CD4-positive, alpha-beta T cell treated with Interleukin-1 beta for 1 hour (primary cell): Measurements from ENCODE around the gene KLF4.

ENCODE experiments used
- DNase-seq, 2 donors: peaks; one replicate each; pipeline ENCODE4 v3.0.0-alpha.2; 2020 to 2022

KLF4 gene

DNA sequence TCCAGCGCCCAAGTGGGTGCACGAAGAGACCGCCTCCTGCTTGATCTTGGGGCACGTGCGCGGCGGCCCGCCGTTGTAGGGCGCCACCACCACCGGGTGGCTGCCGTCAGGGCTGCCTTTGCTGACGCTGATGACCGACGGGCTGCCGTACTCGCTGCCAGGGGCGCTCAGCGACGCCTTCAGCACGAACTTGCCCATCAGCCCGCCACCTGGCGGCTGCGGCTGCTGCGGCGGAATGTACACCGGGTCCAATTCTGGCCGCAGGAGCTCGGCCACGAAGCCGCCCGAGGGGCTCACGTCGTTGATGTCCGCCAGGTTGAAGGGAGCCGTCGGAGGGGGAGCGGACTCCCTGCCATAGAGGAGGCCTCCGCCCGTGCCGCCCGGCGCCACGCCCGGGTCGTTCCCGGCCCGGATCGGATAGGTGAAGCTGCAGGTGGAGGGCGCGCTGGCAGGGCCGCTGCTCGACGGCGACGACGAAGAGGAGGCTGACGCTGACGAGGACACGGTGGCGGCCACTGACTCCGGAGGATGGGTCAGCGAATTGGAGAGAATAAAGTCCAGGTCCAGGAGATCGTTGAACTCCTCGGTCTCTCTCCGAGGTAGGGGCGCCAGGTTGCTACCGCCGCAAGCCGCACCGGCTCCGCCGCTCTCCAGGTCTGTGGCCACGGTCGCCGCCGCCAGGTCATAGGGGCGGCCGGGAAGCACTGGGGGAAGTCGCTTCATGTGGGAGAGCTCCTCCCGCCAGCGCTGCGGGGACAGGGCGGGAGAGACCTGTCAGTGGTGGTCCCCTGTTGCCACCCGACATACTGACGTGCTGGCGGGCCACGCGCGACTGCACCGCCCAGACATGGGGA lies 1.8 kb downstream of the KLF4 start:
- DNase-seq: peak in 1 of 2 donors; percentile 60

- DNase-seq: no peak
These were observed 2.7 kb downstream of the KLF4 start for GRCh38 chr9:107486674-107487520.

GRCh38 chr9:107485458-107486043 lies 4.0 kb downstream of the KLF4 start:
- no peak for DNase-seq

DNA sequence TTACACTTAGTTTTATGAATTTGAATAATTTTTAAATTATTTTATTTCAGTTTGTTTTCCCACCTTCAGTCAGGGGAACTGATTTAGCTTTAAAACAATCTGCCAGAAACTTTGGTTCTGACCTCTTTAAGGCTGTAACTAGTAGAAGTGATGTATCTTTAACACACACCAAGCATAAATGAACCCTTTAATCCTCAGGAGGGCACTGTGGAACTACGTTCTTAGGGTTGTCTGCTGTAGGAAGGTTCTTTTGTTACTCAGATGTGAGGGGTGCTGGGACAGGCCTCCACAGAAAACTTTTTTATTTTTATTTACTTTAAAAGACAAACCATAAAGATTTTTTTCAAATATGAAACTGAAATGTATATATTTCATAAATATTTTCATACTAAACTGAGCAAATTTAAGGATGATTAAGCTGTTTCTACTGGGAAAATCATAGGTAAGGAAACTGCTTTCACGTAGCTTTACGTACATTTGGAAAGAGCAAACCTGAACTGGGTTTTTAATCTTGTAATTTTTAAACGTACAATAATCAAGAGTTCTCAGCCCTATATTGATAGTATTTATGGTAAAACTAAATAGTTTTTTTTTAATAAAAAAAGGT lies 5.3 kb downstream of the KLF4 start:
- peak in 1 of 2 donors; percentile 18 for DNase-seq

- DNase-seq: no peak
These were observed 5.9 kb downstream of the KLF4 start for GRCh38 chr9:107483666-107484065.

GRCh38 chr9:107481035-107481434 lies 8.5 kb downstream of the KLF4 start:
- DNase-seq: no peak

DNA sequence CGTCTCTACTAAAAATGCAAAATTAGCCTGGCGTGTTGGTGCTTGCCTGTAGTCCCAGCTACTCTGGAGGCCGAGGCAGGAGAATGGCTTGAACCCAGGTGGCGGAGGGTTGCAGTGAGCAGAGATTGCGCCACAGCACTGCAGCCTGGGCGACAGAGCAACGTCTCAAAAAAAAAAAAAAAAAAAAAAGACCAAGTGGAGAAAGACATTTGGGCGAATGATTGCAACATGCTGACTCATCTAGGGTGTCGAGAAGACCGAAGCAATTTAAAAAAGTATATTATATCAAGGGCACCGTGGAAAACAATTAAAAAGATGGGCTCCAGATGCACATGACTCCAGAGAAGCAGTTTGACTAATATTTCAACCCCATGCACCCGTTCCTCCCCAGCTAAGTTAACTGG lies 9.2 kb downstream of the KLF4 start:
- peak in 1 of 2 donors; percentile 27 for DNase-seq

- DNase-seq: no peak
These were observed 10.8 kb downstream of the KLF4 start for GRCh38 chr9:107478805-107479204.

- DNase-seq: no peak
These were observed 15.4 kb downstream of the KLF4 start for GRCh38 chr9:107474124-107474523.

DNA sequence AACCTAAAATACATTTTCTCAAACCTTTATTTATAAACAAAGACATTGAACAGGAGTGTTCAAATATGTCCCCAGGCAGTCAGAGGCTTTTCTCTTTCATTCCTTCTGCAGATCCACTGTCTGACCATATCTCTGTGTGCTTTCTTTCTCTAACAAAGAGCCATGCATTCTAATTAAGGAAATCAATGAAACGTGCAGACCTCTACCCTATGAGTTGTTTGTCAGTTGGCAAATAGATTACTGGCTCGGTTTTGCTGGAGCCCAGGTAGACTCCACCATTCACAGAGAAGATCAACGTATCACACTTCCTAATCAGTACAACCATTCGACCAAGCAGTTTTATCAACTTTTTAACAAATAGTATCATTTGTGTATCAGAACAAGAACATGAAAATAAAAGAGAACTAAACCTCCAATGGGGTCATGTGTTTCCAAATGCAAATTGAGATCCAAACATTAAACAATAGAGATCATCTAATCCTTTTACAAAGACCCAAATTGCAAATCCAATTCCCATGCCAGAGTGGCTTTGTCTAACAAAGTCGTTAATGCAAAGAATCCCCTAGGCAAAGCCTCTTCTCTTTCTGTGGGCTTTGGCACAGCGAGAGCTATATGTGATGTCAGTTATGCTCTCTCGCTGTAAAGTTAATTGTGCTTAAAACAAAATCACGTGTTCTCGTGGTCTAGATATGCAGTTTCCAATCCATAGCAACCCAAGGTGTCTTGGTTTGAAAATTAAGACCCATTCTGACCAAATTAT lies 16.8 kb downstream of the KLF4 start:
- no peak for DNase-seq

DNA sequence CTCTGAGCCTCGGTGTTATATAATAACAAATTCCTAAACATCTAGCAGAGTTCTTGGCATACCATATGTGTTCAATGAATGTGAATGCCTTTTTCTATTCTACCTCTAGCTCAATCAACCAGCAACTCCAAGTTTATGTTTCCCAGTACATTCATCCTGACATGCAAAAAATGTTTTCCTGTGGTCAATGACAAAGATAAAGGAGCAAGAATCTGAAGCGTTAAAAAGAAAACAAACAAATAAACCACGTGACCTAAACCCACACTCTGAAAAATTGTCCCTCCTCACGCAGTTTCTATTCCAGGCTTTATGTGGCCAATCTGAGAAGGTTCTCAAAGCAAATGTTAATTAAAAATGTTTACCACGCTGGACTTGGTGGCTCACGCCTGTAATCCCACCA lies 18.0 kb downstream of the KLF4 start:
- DNase-seq: no peak

DNA sequence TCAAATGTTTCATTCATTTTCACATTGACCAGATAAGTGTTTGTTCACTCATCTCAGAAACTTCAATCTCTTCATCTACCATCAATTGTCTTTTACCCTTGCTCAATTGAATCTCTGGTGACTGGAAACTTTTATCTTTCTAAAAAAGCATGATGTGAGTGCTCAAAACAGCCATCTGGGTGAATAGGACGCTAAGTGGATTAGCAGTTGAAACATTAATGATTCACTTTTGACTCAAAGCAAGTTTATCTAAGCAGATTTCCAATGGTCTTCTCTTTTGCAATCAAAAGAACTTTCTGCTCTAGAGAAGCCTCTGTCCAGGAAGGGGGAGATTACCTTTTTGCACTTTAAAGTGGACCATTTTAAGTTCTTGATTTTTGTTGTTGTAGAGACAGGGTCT lies 22.2 kb downstream of the KLF4 start:
- no peak for DNase-seq

GRCh38 chr9:107466826-107467225 lies 22.7 kb downstream of the KLF4 start:
- DNase-seq: no peak

DNA sequence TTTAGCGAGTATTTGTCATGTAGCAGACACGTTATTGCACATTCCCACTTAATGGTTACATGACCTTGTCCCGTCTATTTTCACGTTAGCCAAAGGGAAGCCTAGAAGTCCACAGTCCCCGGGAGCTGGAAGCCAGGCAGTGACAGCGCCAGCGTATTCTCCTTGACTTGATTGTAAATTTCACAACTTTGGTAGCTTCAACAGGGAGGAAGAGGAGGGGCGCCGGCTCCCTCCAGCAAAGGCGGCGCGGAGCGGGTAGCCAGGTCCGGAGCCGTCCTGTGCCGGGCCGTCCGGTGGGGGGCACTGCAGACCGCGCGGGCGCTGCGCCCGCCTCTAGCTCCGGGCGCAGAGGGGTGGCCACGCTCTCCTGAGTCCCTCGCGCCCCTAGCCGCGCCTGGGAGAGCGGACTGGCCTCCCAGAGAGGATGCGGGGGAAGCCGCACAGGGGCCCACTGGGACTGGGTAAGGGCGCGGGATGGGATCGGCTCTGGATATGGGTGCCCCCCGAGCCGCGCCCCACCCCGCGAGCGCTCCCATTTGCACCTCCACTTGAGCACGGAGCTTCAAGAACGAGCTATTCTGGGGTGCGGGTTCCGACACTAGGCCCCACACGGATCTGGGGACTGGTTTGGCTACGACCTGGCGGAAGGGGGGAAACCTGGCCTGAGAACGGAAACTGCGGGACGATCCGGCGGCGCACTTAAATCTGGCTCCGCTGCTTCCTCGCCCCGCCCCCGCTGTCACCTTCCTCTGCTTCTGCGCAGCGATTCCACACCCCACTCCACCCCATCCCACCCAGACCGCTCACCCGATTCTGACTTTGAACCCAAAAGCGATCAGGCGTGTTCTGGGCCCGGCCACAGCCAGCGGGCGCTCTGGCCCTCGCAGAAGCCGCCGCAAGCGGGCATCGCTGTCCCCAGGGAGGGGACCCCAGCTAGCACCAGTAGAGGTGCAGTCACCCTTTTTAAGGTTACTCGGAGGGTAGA lies 23.8 kb downstream of the KLF4 start:
- peak in 1 of 2 donors; percentile 57 for DNase-seq

GRCh38 chr9:107464516-107464915 lies 25.1 kb downstream of the KLF4 start:
- no peak for DNase-seq

DNA sequence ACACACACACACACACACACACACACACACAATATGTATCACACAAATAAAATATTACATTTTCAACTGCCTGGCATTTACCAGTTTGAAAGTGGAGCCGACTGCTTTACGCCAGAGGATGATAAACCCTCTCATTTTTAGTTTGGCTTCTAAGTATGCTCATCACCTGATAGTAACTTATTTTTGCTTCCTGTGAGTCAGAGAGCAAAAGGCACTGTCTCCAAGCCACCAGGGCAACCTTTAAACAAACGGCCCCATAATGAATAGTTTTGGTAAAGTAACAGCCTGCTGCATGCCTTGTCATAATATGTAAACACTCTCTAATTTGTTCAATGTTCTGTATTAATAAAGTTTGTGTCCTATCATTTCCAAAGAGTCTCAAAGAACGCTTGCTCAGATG lies 26.9 kb downstream of the KLF4 start:
- no peak for DNase-seq

DNA sequence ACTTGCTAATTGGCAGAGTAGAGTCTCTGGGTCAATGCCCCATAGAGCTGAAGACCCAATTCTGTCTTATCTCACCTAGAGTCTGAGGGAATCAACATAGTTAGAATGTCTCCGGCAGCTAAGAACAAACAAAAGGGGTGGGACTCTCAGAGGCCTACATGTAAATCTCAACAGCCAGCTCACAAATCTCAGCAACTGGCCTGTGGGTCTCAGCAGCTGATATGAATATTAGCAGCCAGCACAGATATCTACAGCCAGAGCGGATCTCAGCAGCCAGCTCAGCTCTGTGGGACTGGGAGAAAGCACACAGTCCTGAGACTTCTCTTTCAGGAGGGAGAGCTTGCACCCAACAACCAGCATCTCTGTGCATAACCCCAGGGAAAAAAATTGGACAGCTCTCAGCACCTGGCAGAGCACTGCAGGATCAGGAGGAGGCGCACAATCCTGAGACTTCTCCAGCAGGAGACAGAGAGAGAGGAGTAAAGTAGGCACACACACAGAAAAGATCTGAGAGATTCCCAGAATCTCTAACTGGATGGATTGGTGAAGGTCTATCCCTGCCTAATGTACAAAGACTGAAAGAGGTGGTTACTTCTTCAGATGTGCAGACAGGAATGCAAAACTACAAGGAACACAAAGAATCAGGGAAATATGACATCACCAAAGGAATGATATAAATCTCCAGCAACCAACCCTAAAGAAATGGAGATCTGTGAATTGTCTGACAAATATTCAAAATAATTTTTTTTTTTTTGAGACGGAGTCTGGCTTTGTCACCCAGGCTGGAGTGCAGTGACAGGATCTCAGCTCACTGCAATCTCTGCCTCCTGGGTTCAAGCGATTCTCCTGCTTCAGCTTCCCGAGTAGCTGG lies 29.2 kb downstream of the KLF4 start:
- no peak for DNase-seq

- DNase-seq: no peak
These were observed 34.0 kb downstream of the KLF4 start for GRCh38 chr9:107455425-107456135.

GRCh38 chr9:107453479-107453878 lies 36.1 kb downstream of the KLF4 start:
- DNase-seq: no peak
